GM04504 (cell line): ENCODE results near the gene SLC28A2.
"Not testable (repeated sequence)": the region's sequence is repeated elsewhere in the genome, so short reads cannot be mapped to it uniquely, and the experiment has no call there.

Experiments used
- DNase-seq: peaks from one replicate; pipeline ENCODE4 v3.0.0-alpha.2; 2012; ENCODE audit warnings: low read depth

Gene SLC28A2

GRCh38 chr15:45263854-45264253, 11.8 kb downstream of the SLC28A2 start:
- DNase-seq, result no peak

GRCh38 chr15:45265506-45265905, 13.5 kb downstream of the SLC28A2 start:
- no peak for DNase-seq

GRCh38 chr15:45268135-45268534, 16.1 kb downstream of the SLC28A2 start:
- DNase-seq, result no peak

- DNase-seq, result no peak
These were observed 22.8 kb downstream of the SLC28A2 start for GRCh38 chr15:45274636-45275380.

GRCh38 chr15:45276831-45277230, 24.8 kb downstream of the SLC28A2 start:
- DNase-seq, result peak; percentile 10

- DNase-seq, result peak; percentile 94
These were observed 27.1 kb downstream of the SLC28A2 start for GRCh38 chr15:45279024-45279698.

GRCh38 chr15:45285413-45285812, 33.4 kb downstream of the SLC28A2 start:
- no peak for DNase-seq

- no peak for DNase-seq
These were observed 35.4 kb downstream of the SLC28A2 start for GRCh38 chr15:45287390-45287956.

- no peak for DNase-seq
These were observed 36.9 kb downstream of the SLC28A2 start for GRCh38 chr15:45288947-45289346.

GRCh38 chr15:45291822-45292582, 40.0 kb downstream of the SLC28A2 start:
- DNase-seq, result no peak

- not testable (repeated sequence) for DNase-seq
These were observed 41.3 kb downstream of the SLC28A2 start for GRCh38 chr15:45293326-45293725.

- not testable (repeated sequence) for DNase-seq
These were observed 46.9 kb downstream of the SLC28A2 start for GRCh38 chr15:45298964-45299378.

- no peak for DNase-seq
These were observed 52.7 kb downstream of the SLC28A2 start for GRCh38 chr15:45304711-45305110.

GRCh38 chr15:45306105-45306504, 54.1 kb downstream of the SLC28A2 start:
- DNase-seq, result no peak

- peak; percentile 35 for DNase-seq
These were observed 55.3 kb downstream of the SLC28A2 start for GRCh38 chr15:45307230-45307924.

- not testable (repeated sequence) for DNase-seq
These were observed 62.1 kb downstream of the SLC28A2 start for GRCh38 chr15:45314117-45314516.

GRCh38 chr15:45314960-45315359, 62.9 kb downstream of the SLC28A2 start:
- no peak for DNase-seq

- DNase-seq, result no peak
These were observed 67.6 kb downstream of the SLC28A2 start for GRCh38 chr15:45319472-45320214.

GRCh38 chr15:45320581-45321205, 68.7 kb downstream of the SLC28A2 start:
- no peak for DNase-seq

GRCh38 chr15:45326280-45326679, 74.2 kb downstream of the SLC28A2 start:
- no peak for DNase-seq

- no peak for DNase-seq
These were observed 74.7 kb downstream of the SLC28A2 start for GRCh38 chr15:45326741-45327140.
